HuH-7.5 (cell line): Measurements from ENCODE around the gene CADPS.

Source experiments
- DNase-seq: peaks from one replicate; pipeline ENCODE4 v3.0.0; 2011; ENCODE audit warnings: low spot score

CADPS gene

GRCh38 chr3:62556121-62556815 is 318.9 kb downstream of the CADPS start:
- DNase-seq, result no peak

GRCh38 chr3:62554264-62554799 is 320.9 kb downstream of the CADPS start:
- peak; percentile 22 for DNase-seq

- no peak for DNase-seq
These were observed 321.4 kb downstream of the CADPS start for GRCh38 chr3:62553811-62554210.

- no peak for DNase-seq
These were observed 323.7 kb downstream of the CADPS start for GRCh38 chr3:62551556-62551955.

- DNase-seq, result no peak
These were observed 324.8 kb downstream of the CADPS start for GRCh38 chr3:62550439-62550838.

- DNase-seq, result no peak
These were observed 326.5 kb downstream of the CADPS start for GRCh38 chr3:62548528-62549205.

GRCh38 chr3:62546266-62546665 is 328.9 kb downstream of the CADPS start:
- no peak for DNase-seq

GRCh38 chr3:62542185-62542584 is 333.0 kb downstream of the CADPS start:
- DNase-seq, result no peak

- no peak for DNase-seq
These were observed 335.5 kb downstream of the CADPS start for GRCh38 chr3:62539762-62540161.

- no peak for DNase-seq
These were observed 336.4 kb downstream of the CADPS start for GRCh38 chr3:62538691-62539356.

- DNase-seq, result no peak
These were observed 340.9 kb downstream of the CADPS start for GRCh38 chr3:62534326-62534725.

- no peak for DNase-seq
These were observed 342.4 kb downstream of the CADPS start for GRCh38 chr3:62532796-62533195.

- DNase-seq, result no peak
These were observed 343.2 kb downstream of the CADPS start for GRCh38 chr3:62531981-62532380.

GRCh38 chr3:62531493-62531892 is 343.7 kb downstream of the CADPS start:
- no peak for DNase-seq

- DNase-seq, result no peak
These were observed 346.0 kb downstream of the CADPS start for GRCh38 chr3:62529230-62529629.

- DNase-seq, result no peak
These were observed 347.7 kb downstream of the CADPS start for GRCh38 chr3:62527474-62527873.

- no peak for DNase-seq
These were observed 349.9 kb downstream of the CADPS start for GRCh38 chr3:62525281-62525680.

- DNase-seq, result no peak
These were observed 351.5 kb downstream of the CADPS start for GRCh38 chr3:62523672-62524071.

GRCh38 chr3:62521464-62522105 is 353.6 kb downstream of the CADPS start:
- DNase-seq, result no peak

- no peak for DNase-seq
These were observed 371.7 kb downstream of the CADPS start for GRCh38 chr3:62503516-62503915.

- no peak for DNase-seq
These were observed 372.6 kb downstream of the CADPS start for GRCh38 chr3:62502315-62503300.
